Left cardiac atrium (tissue), 4 donors: ENCODE measurements around the gene DRC3. TPM values are rescaled to one million over a fixed set of nuclear protein-coding genes. Genes with fewer than 3 reads are reported as not detected.
A peak's percentile ranks its signal among the peaks of the same experiment; 100 is the strongest.

Source experiments
- ATAC-seq, 2 donors: fragments of 200-7000 bp; cut with Tn5 transposase; one replicate each; pipeline ENCODE4 v1.9.1; 2020; ENCODE audit warnings: mild to moderate bottlenecking in 2 of 2, moderate library complexity in 2 of 2
- DNase-seq: peaks from one replicate; pipeline ENCODE4 v3.0.0-alpha.2; 2020
- intact Hi-C, 2 donors: fragments of 100-400 bp; cut with DNase I; formaldehyde crosslinking; loops; one replicate each; pipeline versions ENCODE4 v1.14.1 to v1.15.1; 2022 to 2023
- total RNA-seq, 2 donors: library from RNA; stranded (reverse); fragmentation: NEBNext Ultra II Directional; extraction: Animal tissue kit (Norgen Biotek cat#: 25700); gene quantifications; one replicate each; pipeline ENCODE4 v1.2.1, GENCODE V29; 2021
- donor health status: DM: no; HTN: yes; CAD: no.
- donor health status: DM: no; HTN: yes; CAD: no; lungs with severe emphysema.
- donor health status: DM: yes; HTN: yes; CAD: no.
- donor health status: Dilated cardiomyopathy.

Gene DRC3
- total RNA-seq, 2 donors from 2014 or later, result 1.4 to 2.0 TPM

DNA sequence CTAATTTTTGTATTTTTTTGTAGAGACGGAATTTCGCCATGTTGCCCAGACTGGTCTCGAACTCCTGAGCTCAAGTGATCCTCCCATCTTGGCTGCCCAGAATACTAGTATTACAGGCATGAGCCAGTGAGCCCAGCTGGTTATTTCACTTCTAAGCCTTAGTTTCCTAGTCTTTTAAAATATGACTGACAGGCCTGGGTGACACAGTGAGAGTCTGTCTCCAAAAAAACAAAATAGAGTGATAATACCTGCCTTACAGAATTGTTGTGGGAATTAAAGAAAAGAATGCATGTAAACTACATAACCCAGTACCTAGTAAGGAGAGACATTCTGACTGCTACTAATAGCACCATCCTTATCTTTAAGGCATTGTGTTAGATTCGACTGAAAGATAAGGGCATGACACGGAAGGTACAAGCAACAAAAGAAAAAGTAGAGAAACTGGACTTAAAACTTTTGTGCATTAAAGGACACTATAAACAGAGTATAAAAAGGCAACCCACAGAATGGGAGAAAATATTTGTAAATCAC lies 12.1 kb upstream of the DRC3 start:
- ATAC-seq (no peak), DNase-seq (no peak)
- intact Hi-C loops, result no loop called here

DNA sequence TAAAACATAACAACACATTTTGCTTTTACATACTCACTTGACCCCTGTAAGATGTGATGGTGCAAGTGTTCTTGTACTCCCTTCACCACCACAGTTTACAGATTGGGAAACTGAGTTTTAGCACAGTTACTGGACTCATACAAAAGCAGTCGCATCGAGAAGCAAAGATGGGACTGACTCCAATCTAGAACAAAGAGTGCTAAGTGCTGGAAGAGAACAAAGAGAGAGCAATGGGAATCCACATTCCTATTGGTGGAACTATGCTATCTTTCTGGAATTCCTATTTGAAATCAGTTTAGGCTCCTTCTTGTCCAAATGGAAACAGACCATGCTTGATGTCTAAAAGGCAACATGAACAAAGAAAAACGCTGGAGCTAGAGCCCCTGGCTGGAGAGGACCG lies 9.6 kb upstream of the DRC3 start:
- ATAC-seq (no peak), DNase-seq (no peak)
- intact Hi-C loops, result no loop called here

DNA sequence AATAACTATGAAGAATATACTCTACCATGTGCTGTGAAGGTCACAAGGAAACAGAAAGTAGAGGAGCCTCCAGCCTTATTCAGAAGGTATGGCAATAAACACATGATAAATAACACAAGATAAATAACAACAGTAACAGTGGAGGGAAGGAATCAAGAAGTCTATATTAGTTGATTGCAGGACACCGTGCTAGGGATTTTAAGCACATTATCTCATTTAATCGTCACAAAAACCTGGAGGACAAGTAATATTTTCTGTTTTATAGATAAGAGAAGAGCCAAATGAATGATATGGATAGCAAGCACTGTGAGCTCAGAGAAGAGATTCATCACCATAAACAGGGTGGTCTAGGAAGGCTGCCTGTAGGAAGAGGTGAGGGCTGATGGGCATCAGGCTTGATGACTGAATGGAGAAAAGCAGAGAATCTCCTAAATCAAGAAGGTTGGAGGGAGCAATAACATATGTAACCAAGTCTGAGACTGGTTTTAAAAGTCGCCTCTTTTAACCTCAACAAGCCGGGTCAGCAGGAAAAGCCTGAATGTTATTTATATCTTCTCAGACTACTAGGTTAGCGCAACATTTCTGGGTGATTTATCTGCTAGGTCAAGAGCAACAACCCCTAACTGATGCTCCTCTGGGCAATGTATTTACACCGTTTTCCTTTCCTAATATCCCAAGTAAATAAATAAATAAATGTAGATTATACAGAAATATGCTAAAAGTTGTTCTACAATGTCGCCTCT lies 8.8 kb upstream of the DRC3 start:
- intact Hi-C loops, result no loop called here
- DNase-seq, result no peak
- ATAC-seq, result no peak

DNA sequence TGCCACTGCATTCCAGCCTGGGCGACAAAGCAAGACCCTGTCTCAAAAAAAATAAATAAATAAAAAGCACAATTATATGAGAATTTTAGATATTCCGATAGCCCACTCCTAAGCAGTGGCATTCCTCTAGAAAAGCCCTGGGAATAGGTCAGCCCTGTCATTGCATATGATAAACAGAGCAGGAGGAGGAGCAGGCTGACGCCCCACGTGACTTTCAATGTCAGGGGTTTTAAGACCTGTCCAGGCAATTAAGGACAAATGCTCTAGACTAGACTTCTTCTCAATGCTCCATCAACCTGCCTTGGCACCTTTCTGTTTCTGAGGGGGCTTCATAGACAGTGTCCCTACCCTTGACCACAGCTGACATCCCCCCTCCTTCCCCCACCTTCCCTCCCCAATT lies 8.0 kb upstream of the DRC3 start:
- ATAC-seq (no peak), DNase-seq (no peak)
- intact Hi-C loops, result no loop called here

DNA sequence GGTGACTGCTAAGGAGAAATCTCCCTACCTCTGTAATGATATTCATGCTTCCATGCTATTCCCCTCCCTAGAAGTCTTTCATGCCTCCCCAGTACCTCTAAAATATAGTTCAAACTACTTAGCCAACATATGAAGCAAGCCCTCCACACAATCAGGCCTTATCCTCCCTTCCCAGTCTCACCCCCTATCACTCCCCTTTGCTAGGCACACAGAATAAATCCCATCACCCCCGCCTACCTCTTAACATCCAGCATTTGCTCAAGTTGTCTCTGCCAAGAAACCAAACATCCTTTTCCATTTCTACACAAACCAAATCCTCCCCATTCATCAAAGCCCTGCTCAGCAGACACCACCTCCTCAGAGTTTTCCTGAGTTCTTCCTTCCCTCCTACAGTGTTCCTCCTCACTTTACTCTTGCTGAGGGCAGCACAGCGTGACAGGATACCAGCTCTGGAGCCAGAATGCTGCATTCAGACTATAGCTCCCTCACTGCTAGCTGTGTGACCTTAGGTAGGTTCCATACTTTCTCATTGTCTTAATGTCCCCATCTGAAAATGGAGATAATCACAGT lies 7.4 kb upstream of the DRC3 start:
- intact Hi-C loops, result no loop called here
- ATAC-seq, result no peak
- no peak for DNase-seq

DNA sequence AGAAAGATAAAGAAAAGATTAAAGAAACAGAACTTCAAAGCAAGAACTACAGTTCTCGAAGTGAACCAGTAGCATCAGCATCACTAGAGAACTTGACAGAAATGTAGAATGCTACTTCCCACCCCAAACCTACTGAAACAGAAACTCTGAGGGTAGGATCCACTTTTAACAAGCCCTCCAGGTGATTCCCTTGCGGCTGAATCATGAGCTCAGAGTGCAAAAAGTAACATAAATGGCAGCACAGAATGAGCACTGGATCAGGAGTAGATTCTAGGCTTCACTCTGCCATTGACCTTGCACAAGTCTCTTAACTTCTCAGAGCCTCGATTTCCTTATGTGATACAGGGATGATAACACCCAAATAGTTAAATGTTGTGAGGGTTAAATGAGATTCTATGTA lies 6.3 kb upstream of the DRC3 start:
- no peak for ATAC-seq
- intact Hi-C loops, result no loop called here
- no peak for DNase-seq

DNA sequence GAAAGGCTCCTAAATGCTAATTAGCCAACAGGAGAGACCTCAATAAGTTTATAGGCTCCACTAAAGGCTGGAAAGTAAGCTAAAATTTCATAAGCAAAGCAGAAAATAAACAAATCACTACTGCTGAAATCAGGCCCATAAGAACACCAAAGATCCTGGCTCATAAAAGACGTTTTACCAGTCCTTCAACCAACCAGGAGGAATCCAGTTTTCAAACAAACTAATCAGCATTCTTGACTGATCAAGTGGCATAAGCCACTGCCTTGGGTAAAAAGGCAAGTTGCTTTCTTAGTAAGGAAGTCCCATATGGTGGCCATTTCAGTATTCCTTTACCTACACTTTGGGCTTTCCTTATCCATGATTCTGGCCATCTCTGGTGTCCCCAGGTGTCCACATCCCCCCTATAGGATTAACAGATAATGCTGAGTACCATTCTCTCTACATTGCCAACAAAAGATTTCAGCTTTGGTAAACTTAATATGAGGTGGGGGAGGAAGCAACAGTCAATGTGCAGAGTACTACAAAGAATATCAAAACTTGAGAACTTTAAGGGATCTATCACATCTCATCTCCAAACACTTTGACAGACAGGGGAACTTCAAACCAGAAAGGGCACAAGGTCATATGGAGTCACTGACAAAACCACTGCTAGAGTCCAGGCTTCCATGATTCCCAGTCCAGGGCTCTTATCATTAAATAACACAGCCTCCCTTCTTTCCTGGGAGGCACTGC lies 1.8 kb upstream of the DRC3 start:
- ATAC-seq, result no peak
- no peak for DNase-seq
- intact Hi-C loops, result no loop called here

DNA sequence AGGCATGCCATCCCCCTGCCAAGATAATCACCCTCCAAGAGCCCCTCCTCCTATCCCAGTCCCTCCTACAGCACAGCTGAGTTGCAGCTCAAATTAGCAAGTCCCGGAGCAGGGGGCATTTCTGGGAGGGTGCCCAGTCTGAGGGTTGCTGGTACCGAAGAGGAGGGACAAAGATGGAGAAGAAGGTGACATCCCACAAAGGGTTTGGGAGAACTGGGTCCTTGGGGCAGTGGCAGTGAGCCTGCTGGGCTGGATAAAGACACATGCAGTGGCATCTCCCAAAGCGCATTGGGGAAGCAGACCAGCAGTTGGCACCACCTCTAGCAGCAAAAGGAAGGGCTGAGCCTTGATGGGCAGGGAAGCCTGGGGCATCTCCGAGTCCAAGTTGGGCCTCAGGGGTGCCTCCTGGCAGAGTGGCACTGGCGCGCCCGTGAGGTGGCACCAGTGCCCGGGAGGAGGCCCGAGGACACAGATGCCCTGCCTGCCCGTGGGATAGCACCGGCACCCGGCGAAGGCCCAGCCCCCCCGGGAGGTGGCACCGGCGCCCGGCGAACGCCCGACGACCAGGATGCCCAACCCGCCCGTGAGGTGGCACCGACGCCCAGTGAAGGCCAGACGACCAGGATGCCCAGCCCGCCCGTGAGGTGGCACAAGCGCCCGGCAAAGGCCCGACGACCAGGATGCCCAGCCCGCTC lies 1.1 kb upstream of the DRC3 start:
- DNase-seq (peak; percentile 51), ATAC-seq (peak; percentile 38 to 39)
- intact Hi-C loops, result no loop called here

DNA sequence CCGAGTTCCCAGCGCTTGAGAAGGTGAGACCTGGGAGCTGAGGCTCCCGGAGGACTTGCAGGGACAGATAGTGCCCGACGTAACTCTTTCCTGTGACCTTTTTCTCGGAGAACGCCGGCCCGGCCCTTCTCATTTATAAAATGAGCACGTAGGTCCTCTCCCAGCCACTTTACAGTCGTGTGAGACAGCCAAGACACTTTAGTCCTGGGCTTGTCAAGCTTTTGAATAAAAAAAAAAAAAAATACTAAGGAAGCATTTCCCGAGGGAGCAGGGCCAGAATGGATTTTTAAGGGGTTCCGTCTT lies 241 bp downstream of the DRC3 start:
- ATAC-seq (no peak), DNase-seq (no peak)
- intact Hi-C loops, result no loop called here

DNA sequence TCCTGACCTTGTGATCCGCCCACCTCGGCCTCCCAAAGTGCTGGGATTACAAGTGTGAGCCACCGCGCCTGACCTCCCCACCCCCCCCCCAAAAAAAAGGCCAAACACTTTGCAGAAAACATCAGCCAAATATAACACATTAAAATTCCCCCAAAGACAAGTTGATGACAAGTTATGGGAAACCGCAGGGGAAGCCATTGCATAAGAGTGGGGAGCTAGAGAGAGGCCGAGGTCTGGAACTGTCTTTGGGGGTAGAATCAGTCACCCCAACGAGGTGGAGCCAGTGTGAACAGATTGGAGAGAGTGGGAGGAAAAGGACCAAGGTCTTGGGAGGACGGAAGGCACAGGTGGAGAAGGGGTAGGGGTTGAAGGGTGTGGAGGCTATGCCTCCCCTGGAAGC lies 2.8 kb downstream of the DRC3 start:
- intact Hi-C loops, result no loop called here

DNA sequence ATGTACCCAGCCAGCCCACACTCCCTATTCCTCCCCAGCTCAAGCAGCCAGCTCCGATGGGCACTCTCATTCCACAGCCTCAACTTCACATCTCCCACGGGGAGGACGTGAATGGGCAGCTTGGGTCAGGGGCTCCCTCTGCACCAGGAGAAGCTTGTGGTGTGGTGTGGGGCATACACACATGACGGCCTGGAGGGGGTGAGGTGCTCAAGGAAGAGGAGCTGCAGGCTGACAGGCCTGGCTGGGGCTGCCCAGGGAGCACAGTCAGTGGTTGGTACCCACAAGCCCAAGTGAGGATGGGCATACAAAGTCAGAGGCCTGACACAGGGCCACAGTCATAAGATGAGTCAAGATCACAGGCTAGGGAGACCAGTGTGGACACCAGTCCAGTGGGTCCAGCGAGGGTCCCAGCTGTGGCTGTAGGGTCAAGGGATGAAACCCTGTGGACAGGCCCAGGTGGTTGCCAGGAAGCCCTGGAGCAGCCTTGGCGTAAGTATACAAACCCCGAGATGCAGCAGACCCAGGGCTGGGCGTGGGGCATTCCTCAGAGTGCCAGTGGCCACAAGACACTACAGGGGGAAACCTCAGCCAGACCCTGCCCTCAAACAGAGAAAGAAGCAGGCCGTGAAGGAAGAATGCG lies 4.4 kb downstream of the DRC3 start:
- DNase-seq (no peak), ATAC-seq (no peak)
- intact Hi-C loops, result no loop called here

More for the DNA sequence above, 2.8 kb downstream of the DRC3 start:
- no peak for ATAC-seq
- no peak for DNase-seq

DNA sequence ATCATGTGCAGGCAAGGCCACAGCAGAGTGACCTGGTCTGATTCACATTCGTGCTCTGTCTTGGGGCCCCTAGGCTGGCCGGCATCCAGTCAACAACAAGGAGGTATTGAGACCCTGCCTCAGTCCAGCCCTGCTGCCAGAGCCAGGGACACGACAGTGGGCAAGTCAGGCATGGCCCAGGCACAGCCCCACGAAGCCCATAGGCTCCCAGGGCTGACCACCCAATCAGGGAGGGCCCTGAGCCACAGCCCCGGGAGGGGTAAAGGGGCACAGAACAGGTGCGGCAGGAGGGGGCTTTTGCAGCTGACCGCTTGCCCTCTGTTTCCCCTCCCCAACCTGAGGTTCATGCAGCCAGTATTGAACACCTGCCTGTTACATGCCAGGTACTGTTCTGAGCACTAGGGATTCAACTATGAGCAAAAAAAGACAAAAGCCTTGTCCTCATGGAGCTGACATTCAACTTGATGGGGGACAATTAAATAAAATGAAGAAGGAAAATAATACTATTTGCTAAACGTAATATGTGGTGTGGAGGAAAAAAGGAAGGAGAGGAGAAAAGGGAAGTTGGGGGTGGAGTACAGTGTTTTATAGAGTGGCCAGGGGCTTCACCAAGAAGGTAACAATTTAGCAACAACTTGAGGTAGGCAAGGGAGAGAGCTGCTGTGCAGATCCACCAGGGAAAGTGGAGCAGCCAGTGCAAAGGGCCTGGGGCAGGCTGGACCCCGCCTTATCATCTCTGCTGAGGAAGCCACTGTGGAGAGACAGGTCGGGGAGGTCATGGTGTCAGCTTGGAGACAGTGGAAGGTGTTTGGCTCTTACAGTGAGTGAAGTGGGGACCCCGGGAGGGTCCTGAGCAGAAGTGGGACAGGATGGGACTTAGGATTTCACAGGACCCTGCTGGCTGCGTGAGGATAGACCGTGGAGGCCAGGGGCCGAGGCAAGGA lies 6.1 kb downstream of the DRC3 start:
- DNase-seq (no peak), ATAC-seq (no peak)
- intact Hi-C loops, result no loop called here

DNA sequence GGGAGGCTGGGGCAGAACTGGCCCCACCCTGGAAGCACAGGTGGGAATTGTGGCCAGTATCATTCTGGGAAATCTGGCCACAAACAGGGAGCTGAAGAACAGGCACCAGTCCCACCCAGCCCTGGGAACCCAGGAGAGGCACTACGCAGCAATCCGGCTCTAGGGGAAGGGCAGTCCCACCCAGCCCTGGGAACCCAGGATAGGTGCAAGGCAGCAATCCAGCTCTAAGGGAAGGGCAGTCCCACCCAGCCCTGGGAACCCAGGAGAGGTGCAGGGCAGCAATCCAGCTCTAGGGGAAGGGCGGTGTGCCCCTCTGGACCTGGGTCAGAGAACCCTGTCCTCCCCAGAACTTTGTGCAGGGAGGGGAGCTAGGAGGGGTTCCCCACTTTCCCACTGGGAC lies 7.1 kb downstream of the DRC3 start:
- intact Hi-C loops, result no loop called here
- DNase-seq (no peak), ATAC-seq (no peak)

DNA sequence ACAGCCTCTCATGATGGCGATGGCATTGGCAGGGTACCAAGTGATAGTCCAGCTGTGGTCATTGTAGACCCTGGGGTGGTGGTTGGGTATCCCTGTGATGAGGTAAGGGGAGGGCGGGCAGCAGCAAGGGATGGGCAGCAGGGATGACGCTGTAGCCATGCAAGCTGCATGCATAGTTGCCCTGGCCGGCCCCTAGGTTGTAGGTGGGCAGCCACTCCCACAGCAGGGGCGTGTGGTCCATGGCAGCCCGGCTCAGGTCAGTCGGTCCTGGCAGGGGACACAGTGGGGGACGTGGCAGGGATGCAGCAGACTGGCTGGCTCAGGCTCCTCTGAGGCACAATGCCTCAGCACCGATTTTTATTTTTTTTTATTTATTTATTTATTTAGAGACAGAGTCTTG lies 8.7 kb downstream of the DRC3 start:
- intact Hi-C loops, result no loop called here
- DNase-seq (no peak), ATAC-seq (no peak)

DNA sequence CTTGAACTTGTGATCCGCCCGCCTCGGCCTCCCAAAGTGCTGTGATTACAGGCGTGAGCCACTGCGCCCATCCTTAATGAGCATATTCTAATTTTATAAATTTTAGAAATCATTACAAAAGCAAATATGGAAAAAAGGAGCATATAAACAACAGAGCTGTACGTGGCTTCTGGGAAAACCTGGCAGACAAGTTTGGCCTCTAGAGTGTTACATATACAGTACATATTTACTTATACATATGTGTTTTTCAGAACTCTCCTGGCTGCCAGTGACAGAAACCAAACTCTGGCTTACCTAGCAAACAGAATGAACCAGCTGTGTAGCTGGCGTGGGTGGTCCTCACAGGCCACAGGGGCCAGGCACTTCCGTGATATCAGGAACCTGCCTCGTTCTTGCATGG lies 10.1 kb downstream of the DRC3 start:
- no peak for DNase-seq
- intact Hi-C loops, result no loop called here
- ATAC-seq, result no peak

DNA sequence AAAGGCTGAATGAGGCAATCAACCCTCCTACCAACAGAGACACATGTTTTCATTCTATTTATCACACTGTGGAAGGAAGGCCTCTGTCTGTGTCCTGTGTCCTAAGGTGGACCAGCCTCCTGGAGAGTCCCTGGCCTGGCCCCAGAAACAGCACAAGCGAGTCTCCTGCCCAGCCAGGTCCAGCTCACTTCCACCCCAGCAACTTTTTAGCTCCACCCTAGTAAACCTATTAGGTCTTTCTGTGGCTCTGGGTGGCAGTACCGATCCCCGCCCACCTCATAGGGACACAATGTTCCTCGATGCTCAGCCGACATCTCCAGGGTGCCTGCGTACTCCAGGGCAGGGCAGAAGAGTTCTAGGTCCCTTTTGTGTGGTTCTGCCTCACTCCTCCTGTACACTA lies 10.7 kb downstream of the DRC3 start:
- ATAC-seq (no peak), DNase-seq (no peak)
- intact Hi-C loops, result no loop called here

DNA sequence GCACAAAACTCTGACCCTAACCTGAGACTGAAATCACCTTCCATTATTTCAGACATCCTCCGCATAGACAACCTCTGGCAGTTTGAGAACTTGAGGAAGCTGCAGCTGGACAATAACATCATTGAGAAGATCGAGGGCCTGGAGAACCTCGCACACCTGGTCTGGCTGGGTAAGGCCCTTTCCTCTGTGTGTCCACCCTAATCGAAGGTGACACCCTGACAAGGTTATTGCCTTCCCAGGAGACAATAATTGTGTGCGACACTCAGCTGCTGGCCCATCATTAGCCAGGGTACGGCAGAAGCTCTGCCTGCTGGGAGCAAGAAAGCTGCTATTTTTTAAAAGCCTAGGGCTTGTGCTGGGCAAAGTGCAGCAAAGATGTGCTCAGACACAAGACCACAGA lies 11.1 kb downstream of the DRC3 start:
- ATAC-seq, result no peak
- intact Hi-C loops, result no loop called here
- DNase-seq, result no peak

DNA sequence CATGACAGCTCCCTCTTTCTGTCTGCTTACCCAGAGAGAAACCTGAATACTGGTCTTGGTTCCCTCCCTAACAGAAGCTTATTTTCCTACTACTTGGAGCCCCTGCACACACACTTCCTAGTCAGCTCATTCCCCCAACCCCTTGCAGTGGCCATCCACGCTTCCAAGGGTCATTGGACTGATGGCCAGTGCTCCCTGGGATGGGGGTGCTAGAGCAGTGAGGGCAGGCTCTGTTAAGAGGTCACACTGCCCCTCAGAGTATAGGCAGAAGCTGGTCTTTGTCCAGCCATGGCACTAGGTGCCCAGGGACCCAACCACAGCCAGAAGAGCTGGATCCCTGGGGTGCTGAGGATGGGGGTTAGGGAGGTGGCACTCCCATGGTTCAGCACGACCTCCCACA lies 12.5 kb downstream of the DRC3 start:
- ATAC-seq, result no peak
- no peak for DNase-seq
- intact Hi-C loops, result no loop called here

DNA sequence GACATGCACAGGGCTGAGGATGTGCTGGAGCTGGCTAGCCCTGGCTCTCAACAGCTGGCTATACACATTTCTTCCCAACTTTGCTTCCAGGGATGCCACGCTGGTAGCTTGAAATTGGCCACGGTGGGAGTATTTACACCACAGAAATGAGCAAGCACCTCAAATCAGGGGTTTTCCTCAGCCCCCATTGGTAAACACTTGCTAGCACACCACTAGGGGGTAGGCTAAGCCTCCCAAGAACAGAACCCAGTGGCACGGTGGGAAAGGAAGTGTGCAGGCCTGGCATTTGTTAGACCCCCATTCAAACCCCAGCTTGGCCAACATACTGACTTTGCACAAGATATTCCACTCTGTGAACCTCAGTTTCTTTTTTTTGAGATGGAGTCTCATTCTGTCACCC lies 12.9 kb downstream of the DRC3 start:
- no peak for ATAC-seq
- intact Hi-C loops, result no loop called here
- DNase-seq, result no peak
